ENCODE results near the gene WDFY1.

WDFY1 gene

DNA sequence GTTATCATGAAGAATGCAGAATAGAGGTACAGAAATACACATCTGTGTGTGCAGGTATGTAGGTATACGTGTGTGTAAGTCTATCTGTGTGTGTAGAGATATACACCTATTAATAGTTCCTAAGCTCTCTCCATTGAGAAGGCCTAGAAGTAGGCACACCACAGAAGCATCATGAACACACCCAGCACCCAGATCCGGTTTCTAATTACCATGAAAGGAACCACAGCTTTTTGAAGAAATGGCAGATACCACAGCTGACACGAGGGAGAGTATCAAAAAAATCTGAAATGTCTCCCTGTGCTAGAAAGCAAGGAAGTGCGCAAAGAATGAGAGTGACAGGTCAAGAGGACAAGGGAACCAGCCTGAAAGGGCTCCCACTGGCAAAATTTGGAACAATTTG, 80.0 kb downstream of the WDFY1 start:
- no peak for DNase-seq (ENCODE audit: low spot score)
- no peak for TF ChIP-seq CTCF (IDR thresholded peaks at IDR 0.05; ENCODE audit: extremely low read depth, missing control alignments)

DNA sequence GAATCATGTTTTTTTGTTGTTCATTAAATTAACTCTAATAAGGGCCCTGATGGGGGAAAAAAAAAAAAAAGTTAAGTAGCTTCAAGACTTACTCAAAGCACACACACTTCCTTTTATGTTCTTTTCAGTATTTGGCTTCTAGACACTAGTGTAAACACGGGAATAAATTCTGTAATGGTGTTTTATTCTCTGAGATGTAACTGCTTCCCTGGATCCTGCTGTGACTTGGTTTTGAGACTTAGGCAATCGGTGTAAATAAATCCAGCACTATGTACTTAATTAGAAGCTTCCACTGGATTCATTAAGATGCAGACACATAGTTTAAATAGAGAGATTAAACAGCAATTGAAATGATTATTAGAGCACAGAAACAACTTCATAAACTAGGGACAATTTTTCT, 81.6 kb downstream of the WDFY1 start:
- DNase-seq (ENCODE audit: low spot score): no peak

DNA sequence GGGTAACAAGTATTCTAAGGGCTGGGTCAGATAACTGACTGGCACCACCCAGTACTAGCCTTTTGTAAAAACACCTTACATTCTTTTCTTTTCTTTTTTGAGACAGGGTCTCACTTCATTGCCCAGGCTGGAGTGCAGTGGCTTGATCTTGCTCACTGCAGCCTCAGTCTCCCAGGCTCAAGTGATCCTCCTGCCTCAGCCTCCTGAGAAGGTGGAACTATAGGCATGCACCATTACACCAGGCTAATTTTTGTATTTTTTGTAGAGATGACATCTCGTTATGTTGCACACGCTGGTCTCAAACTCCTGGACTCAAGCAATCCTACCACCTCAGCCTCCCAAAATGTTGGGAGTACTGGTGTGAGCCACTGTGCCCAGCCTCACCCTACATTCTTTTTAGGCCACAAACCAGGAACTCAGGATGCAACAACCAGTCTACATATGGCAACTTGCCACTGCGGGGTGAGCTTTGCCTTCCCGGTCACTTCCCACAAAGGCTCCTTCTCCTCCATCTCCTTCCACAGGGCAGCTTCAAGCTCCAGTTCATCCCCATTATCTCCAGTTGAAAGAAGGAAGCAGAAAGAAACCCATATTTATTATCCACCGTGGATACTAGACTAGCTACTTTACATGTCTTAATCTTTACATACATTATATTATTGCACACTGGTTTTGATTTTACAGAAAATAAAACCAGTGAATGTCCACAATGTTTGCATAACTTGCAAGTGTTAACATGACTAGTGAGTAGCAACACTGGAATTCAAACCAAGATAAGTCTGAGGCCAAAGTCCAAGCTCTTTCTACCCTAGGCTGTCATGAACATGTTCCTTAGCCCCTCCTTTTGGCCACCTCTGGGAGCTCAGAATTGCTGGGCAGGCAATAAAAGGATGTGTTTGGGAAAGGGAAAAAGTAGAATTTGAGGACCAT, 84.1 kb downstream of the WDFY1 start:
- no peak for DNase-seq (ENCODE audit: low spot score)

More for the DNA sequence above, 81.6 kb downstream of the WDFY1 start:
- TF ChIP-seq CTCF (IDR thresholded peaks at IDR 0.05; ENCODE audit: extremely low read depth, missing control alignments): no peak

GRCh38 chr2:223859070-223859469, 86.1 kb downstream of the WDFY1 start:
- no peak for TF ChIP-seq CTCF (IDR thresholded peaks at IDR 0.05; ENCODE audit: extremely low read depth, missing control alignments)
- DNase-seq (ENCODE audit: low spot score): no peak

More for the DNA sequence above, 84.1 kb downstream of the WDFY1 start:
- TF ChIP-seq CTCF (IDR thresholded peaks at IDR 0.05; ENCODE audit: extremely low read depth, missing control alignments): no peak

DNA sequence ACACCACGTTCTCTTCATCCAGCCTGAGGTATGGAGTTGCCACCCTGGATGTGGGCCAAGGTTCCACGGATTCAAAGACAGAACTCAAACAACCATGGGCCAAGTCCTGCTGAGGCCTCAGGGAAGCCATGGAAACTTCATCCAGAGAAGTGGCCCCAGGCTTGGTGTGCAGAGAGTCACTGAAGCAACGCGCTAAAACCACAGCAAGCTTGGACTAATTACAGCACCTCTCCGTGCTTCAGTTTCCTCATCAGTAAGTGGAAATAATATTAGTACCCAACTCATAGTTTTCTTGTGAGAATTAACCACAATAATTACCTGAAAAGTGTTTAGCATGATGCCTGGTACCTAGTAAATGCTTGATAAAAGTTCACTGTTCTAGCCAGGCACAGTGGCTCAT, 88.6 kb downstream of the WDFY1 start:
- no peak for DNase-seq (ENCODE audit: low spot score)
- no peak for TF ChIP-seq CTCF (IDR thresholded peaks at IDR 0.05; ENCODE audit: extremely low read depth, missing control alignments)

DNA sequence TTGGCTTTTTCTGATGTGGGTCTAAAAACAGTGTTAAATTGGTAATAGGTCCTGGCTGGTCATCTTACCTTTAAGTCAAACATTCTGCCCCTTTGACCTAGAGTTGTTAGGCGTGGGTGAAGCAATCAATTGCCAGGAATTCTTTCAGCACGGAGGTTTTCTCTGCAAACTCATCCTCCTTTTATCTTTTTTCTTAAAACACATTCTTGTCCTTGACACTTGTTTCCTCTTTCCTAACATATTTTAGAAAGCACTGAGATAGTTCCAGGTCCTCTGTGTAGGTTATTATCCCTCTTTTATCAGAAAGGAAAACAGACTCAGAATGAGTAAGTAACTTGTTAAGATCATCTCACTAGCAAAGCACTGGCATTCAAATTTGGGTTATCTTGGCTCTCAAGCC, 89.1 kb downstream of the WDFY1 start:
- no peak for TF ChIP-seq CTCF (IDR thresholded peaks at IDR 0.05; ENCODE audit: extremely low read depth, missing control alignments)
- no peak for DNase-seq (ENCODE audit: low spot score)

DNA sequence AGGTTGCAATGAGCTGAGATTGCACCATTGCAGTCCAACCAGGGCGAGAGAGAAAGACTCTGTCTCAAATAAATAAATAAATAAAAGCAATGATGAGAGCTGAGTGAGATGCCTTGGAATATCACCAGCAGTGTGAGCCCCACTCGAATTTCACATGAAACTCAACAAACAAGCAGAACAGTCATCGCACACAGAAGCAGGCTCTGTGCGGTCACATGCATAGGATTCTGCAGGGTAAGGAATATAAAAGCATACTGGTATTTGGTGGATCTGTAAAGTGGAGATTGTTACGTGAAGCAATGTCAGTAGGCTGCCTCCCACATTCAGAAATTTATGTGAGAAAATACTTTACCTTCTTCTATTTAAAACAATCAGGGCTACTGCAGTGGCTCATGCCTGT, 89.7 kb downstream of the WDFY1 start:
- no peak for TF ChIP-seq CTCF (IDR thresholded peaks at IDR 0.05; ENCODE audit: extremely low read depth, missing control alignments)

More for the DNA sequence above, 89.7 kb downstream of the WDFY1 start:
- DNase-seq (ENCODE audit: low spot score): no peak

Data from GM20000 (cell line).